ENCODE measurements around the gene AVPI1.
"Not testable (repeated sequence)": the region's sequence is repeated elsewhere in the genome, so short reads cannot be mapped to it uniquely, and the experiment has no call there.

The AVPI1 gene

GRCh38 chr10:97683556-97684367, 3.3 kb downstream of the AVPI1 start:
- DNase-seq (ENCODE audit: low read depth in 2 of 2): no peak

GRCh38 chr10:97682042-97682441, 5.0 kb downstream of the AVPI1 start:
- no peak for DNase-seq (ENCODE audit: low read depth in 2 of 2)

- no peak for DNase-seq (ENCODE audit: low read depth in 2 of 2)
Observed at GRCh38 chr10:97679594-97679993, 7.4 kb downstream of the AVPI1 start.

- DNase-seq (ENCODE audit: low read depth in 2 of 2): peak; percentile 39 to 43
Observed at GRCh38 chr10:97676770-97677581, 10.1 kb downstream of the AVPI1 start.

GRCh38 chr10:97675222-97675621, 11.8 kb downstream of the AVPI1 start:
- no peak for DNase-seq (ENCODE audit: low read depth in 2 of 2)

- no peak for DNase-seq (ENCODE audit: low read depth in 2 of 2)
Observed at GRCh38 chr10:97673736-97674525, 13.1 kb downstream of the AVPI1 start.

- DNase-seq (ENCODE audit: low read depth in 2 of 2): no peak
Observed at GRCh38 chr10:97669571-97669970, 17.5 kb downstream of the AVPI1 start.

- no peak for DNase-seq (ENCODE audit: low read depth in 2 of 2)
Observed at GRCh38 chr10:97667463-97667862, 19.6 kb downstream of the AVPI1 start.

GRCh38 chr10:97666992-97667391, 20.0 kb downstream of the AVPI1 start:
- DNase-seq (ENCODE audit: low read depth in 2 of 2): no peak

GRCh38 chr10:97664282-97664850, 22.7 kb downstream of the AVPI1 start:
- no peak for DNase-seq (ENCODE audit: low read depth in 2 of 2)

- DNase-seq (ENCODE audit: low read depth in 2 of 2): no peak
Observed at GRCh38 chr10:97659589-97659988, 27.5 kb downstream of the AVPI1 start.

GRCh38 chr10:97656777-97657176, 30.3 kb downstream of the AVPI1 start:
- DNase-seq (ENCODE audit: low read depth in 2 of 2): no peak

GRCh38 chr10:97651773-97652172, 35.3 kb downstream of the AVPI1 start:
- no peak for DNase-seq (ENCODE audit: low read depth in 2 of 2)

GRCh38 chr10:97650726-97651125, 36.3 kb downstream of the AVPI1 start:
- no peak for DNase-seq (ENCODE audit: low read depth in 2 of 2)

- DNase-seq (ENCODE audit: low read depth in 2 of 2): not testable (repeated sequence)
Observed at GRCh38 chr10:97649405-97649750, 37.7 kb downstream of the AVPI1 start.

GRCh38 chr10:97648562-97649404, 38.3 kb downstream of the AVPI1 start:
- peak in 1 of 2 donors; percentile 12 for DNase-seq (ENCODE audit: low read depth in 2 of 2)

GRCh38 chr10:97647556-97647955, 39.5 kb downstream of the AVPI1 start:
- DNase-seq (ENCODE audit: low read depth in 2 of 2): no peak

- no peak for DNase-seq (ENCODE audit: low read depth in 2 of 2)
Observed at GRCh38 chr10:97644936-97645335, 42.1 kb downstream of the AVPI1 start.

- DNase-seq (ENCODE audit: low read depth in 2 of 2): no peak
Observed at GRCh38 chr10:97643441-97643985, 43.5 kb downstream of the AVPI1 start.

GRCh38 chr10:97642471-97643159, 44.4 kb downstream of the AVPI1 start:
- DNase-seq (ENCODE audit: low read depth in 2 of 2): not testable (repeated sequence)

Data from stimulated activated CD4-positive, alpha-beta T cell treated with anti-CD3 and anti-CD28 coated beads, Interleukin-1b, Interleukin-23, amount 100 ng/mL, for 4 hours (primary cell).